ENCODE measurements around the gene CTIF.

The CTIF gene

GRCh38 chr18:48786455-48787202 is 247.8 kb downstream of the CTIF start:
- H3K9ac ChIP-seq (ENCODE audit: low read depth, low read length) = no peak overlapping the region
- no peaks in the 10 kb centered on the region for H3K9me3 ChIP-seq (ENCODE audit: control insufficient read depth, insufficient read depth, low read length)
- H3K4me3 ChIP-seq (ENCODE audit: low read depth, low read length) = no peak overlapping the region
- H3K27ac ChIP-seq (ENCODE audit: low read depth, low read length) = no peak overlapping the region
- no peaks in the 10 kb centered on the region for H3K4me1 ChIP-seq (ENCODE audit: control insufficient read depth, insufficient read depth, low read length)
- no peaks in the 10 kb centered on the region for H3K36me3 ChIP-seq (ENCODE audit: control insufficient read depth, insufficient read depth, low read length)
- no peaks in the 10 kb centered on the region for H3K27me3 ChIP-seq (ENCODE audit: control insufficient read depth, insufficient read depth, low read length)

DNA sequence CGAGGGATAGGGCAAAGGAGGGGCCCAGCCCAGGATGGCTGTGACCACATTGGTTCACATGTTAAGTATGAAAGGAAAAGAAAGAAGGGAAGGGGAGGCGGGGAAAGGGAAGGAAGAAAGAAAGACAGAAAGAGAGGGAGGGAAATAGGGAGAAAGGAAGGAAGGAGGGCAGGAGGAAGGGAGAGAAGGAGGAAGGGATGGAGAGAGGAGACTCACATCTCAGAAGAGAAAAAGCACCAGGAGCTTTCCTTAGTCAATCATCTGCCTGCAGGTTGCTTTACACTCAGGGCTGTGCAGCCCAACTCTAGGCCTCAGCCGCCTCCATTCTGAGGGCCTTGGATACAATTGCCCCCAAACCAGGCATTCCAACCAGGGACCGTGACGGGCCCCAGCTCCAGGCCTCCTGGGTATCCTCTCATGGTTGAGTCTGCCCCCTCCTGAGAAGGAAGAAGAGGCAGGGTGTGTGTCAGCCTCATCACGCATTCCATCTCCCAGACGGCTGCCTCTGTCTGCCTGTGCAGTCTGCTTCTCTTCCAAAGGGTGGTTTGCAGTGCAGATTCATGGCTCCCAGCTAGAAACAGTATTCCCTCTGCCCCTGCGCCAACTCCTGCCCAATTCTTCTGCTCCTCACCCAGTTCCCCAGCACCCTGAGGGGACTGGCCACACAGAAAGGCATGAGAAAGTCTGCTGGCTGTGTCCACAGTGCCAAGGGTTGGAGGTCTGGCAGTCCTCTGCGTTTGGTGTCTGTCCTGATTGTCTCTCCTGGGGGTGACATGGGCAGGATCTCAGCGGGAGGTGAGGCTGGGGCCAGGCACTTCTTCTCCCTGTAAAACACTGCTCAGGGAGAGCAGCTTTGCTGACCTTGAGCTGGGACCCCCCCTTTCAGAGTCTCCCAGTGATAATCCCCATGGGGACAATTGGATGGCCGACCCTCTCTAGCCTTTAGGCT is 248.6 kb downstream of the CTIF start:
- Histone ChIP-seq H3K4me3 (ENCODE audit: low read depth, low read length) (no peak overlapping the region), H3K27me3 (ENCODE audit: control insufficient read depth, insufficient read depth, low read length) (no peaks in the 10 kb centered on the region), H3K36me3 (ENCODE audit: control insufficient read depth, insufficient read depth, low read length) (no peaks in the 10 kb centered on the region), H3K9me3 (ENCODE audit: control insufficient read depth, insufficient read depth, low read length) (no peaks in the 10 kb centered on the region), H3K27ac (ENCODE audit: low read depth, low read length) (no peak overlapping the region), H3K9ac (ENCODE audit: low read depth, low read length) (no peak overlapping the region), H3K4me1 (ENCODE audit: control insufficient read depth, insufficient read depth, low read length) (no peaks in the 10 kb centered on the region)

GRCh38 chr18:48788373-48788772 is 249.5 kb downstream of the CTIF start:
- no peaks in the 10 kb centered on the region for H3K9me3 ChIP-seq (ENCODE audit: control insufficient read depth, insufficient read depth, low read length)
- no peaks in the 10 kb centered on the region for H3K27me3 ChIP-seq (ENCODE audit: control insufficient read depth, insufficient read depth, low read length)
- H3K36me3 ChIP-seq (ENCODE audit: control insufficient read depth, insufficient read depth, low read length) = no peaks in the 10 kb centered on the region
- H3K9ac ChIP-seq (ENCODE audit: low read depth, low read length) = no peak overlapping the region
- no peak overlapping the region for H3K4me3 ChIP-seq (ENCODE audit: low read depth, low read length)
- H3K27ac ChIP-seq (ENCODE audit: low read depth, low read length) = no peak overlapping the region
- no peaks in the 10 kb centered on the region for H3K4me1 ChIP-seq (ENCODE audit: control insufficient read depth, insufficient read depth, low read length)

GRCh38 chr18:48789259-48789812 is 250.5 kb downstream of the CTIF start:
- no peak overlapping the region for H3K27ac ChIP-seq (ENCODE audit: low read depth, low read length)
- H3K27me3 ChIP-seq (ENCODE audit: control insufficient read depth, insufficient read depth, low read length) = no peaks in the 10 kb centered on the region
- no peaks in the 10 kb centered on the region for H3K9me3 ChIP-seq (ENCODE audit: control insufficient read depth, insufficient read depth, low read length)
- no peaks in the 10 kb centered on the region for H3K4me1 ChIP-seq (ENCODE audit: control insufficient read depth, insufficient read depth, low read length)
- no peak overlapping the region for H3K9ac ChIP-seq (ENCODE audit: low read depth, low read length)
- no peak overlapping the region for H3K4me3 ChIP-seq (ENCODE audit: low read depth, low read length)
- no peaks in the 10 kb centered on the region for H3K36me3 ChIP-seq (ENCODE audit: control insufficient read depth, insufficient read depth, low read length)

- Histone ChIP-seq H3K9me3 (ENCODE audit: control insufficient read depth, insufficient read depth, low read length) (no peaks in the 10 kb centered on the region), H3K4me1 (ENCODE audit: control insufficient read depth, insufficient read depth, low read length) (no peaks in the 10 kb centered on the region), H3K27ac (ENCODE audit: low read depth, low read length) (no peak overlapping the region)
Measured at GRCh38 chr18:48790226-48790863, 251.5 kb downstream of the CTIF start.

GRCh38 chr18:48790869-48791635 is 252.2 kb downstream of the CTIF start:
- no peaks in the 10 kb centered on the region for H3K27me3 ChIP-seq (ENCODE audit: control insufficient read depth, insufficient read depth, low read length)
- H3K4me1 ChIP-seq (ENCODE audit: control insufficient read depth, insufficient read depth, low read length) = no peaks in the 10 kb centered on the region
- no peaks in the 10 kb centered on the region for H3K9me3 ChIP-seq (ENCODE audit: control insufficient read depth, insufficient read depth, low read length)
- H3K27ac ChIP-seq (ENCODE audit: low read depth, low read length) = no peak overlapping the region
- no peak overlapping the region for H3K4me3 ChIP-seq (ENCODE audit: low read depth, low read length)
- H3K9ac ChIP-seq (ENCODE audit: low read depth, low read length) = no peak overlapping the region
- H3K36me3 ChIP-seq (ENCODE audit: control insufficient read depth, insufficient read depth, low read length) = no peaks in the 10 kb centered on the region

More at GRCh38 chr18:48790226-48790863, 251.5 kb downstream of the CTIF start:
- H3K27me3 ChIP-seq (ENCODE audit: control insufficient read depth, insufficient read depth, low read length) = no peaks in the 10 kb centered on the region
- H3K36me3 ChIP-seq (ENCODE audit: control insufficient read depth, insufficient read depth, low read length) = no peaks in the 10 kb centered on the region
- H3K4me3 ChIP-seq (ENCODE audit: low read depth, low read length) = no peak overlapping the region
- H3K9ac ChIP-seq (ENCODE audit: low read depth, low read length) = no peak overlapping the region

DNA sequence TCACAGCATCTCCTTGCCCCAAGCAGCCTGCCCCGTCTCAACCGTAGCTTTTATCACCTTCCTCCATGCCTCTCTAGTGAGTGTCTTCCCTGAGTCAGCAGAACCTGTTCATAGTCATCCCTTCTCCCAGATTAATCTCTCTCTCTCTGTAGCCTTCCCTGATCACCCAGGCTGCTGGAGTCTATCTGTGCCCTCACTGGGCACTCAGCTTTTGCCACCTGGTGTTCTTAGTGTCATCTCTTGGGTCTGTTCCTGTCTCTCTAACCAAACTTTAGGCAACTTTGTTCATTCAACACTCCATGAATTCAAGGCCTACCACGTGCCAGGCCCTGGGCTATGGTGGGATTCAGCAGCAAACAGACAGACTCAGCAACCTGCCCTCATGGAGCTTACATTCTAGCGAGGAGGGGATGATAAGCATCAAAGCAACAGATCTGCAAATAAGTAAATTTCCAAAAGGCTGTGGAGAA is 252.8 kb downstream of the CTIF start:
- no peak overlapping the region for H3K27ac ChIP-seq (ENCODE audit: low read depth, low read length)
- H3K4me3 ChIP-seq (ENCODE audit: low read depth, low read length) = no peak overlapping the region
- no peaks in the 10 kb centered on the region for H3K4me1 ChIP-seq (ENCODE audit: control insufficient read depth, insufficient read depth, low read length)
- no peaks in the 10 kb centered on the region for H3K9me3 ChIP-seq (ENCODE audit: control insufficient read depth, insufficient read depth, low read length)
- no peak overlapping the region for H3K9ac ChIP-seq (ENCODE audit: low read depth, low read length)
- H3K27me3 ChIP-seq (ENCODE audit: control insufficient read depth, insufficient read depth, low read length) = no peaks in the 10 kb centered on the region
- H3K36me3 ChIP-seq (ENCODE audit: control insufficient read depth, insufficient read depth, low read length) = no peaks in the 10 kb centered on the region

DNA sequence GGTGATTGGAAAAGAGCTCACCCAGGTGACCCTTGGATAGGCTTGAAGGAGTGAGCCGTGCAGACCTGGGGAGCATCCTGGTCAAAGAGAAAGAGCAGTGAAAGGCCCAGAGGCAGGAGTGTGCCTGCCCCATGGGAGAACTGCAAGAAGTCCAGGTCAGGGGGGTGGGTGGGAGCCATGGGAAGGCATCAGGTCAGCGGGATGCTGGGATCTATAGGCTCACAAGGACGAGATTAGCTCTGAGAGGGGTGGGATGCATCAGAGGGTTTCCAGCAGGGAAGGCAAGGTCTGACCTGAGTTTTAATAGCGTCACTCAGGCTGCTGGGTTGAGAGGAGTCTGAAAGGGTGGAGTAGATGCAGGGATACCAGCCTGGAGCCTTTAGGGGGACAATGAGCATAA is 253.3 kb downstream of the CTIF start:
- Histone ChIP-seq H3K36me3 (ENCODE audit: control insufficient read depth, insufficient read depth, low read length) (no peaks in the 10 kb centered on the region), H3K4me3 (ENCODE audit: low read depth, low read length) (no peak overlapping the region), H3K4me1 (ENCODE audit: control insufficient read depth, insufficient read depth, low read length) (no peaks in the 10 kb centered on the region), H3K27me3 (ENCODE audit: control insufficient read depth, insufficient read depth, low read length) (no peaks in the 10 kb centered on the region), H3K9ac (ENCODE audit: low read depth, low read length) (no peak overlapping the region), H3K9me3 (ENCODE audit: control insufficient read depth, insufficient read depth, low read length) (no peaks in the 10 kb centered on the region), H3K27ac (ENCODE audit: low read depth, low read length) (no peak overlapping the region)

DNA sequence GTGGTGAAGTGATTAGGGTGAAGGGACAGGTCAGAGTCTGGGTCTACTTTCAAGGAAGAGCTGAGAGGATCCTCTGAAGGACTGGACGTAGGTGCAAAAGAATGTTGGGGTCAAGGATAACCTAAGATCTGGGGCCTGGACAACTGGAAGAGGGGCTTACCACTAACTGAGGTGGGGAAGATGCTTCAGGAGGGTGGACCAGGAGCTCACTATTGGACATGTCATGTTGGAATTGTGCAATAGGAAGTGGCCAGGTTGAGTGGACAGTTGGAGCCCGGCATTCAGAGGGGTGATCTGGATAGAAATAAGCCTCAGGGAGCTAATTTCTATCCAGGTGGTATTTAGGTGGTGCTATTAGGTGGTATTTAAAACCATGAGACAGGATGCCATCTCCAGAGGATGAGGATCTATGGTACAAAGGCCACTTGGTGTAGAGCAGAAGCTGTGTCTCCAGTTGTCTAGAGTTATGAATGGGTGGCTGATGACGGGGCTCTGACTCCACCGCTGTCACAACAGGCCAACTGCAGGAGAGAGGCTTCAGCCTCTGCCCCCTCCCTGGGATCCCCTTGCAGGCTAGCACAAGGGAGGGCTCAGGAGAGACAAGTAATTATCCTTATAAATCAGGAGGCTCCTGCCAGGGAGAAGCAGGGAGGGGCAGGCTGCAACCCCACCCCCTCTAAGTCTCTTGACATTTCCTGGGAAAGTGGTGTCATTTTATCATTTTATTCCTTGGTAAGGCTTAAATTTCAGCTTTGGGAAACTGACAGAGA is 254.0 kb downstream of the CTIF start:
- Histone ChIP-seq H3K27me3 (ENCODE audit: control insufficient read depth, insufficient read depth, low read length) (no peaks in the 10 kb centered on the region), H3K9me3 (ENCODE audit: control insufficient read depth, insufficient read depth, low read length) (no peaks in the 10 kb centered on the region), H3K4me1 (ENCODE audit: control insufficient read depth, insufficient read depth, low read length) (no peaks in the 10 kb centered on the region), H3K27ac (ENCODE audit: low read depth, low read length) (no peak overlapping the region), H3K36me3 (ENCODE audit: control insufficient read depth, insufficient read depth, low read length) (no peaks in the 10 kb centered on the region), H3K9ac (ENCODE audit: low read depth, low read length) (no peak overlapping the region), H3K4me3 (ENCODE audit: low read depth, low read length) (no peak overlapping the region)
